Upper lobe of right lung (tissue), 1 donor: ENCODE measurements around the gene PRKAA2. TPM values are rescaled to one million over a fixed set of nuclear protein-coding genes. Genes with fewer than 3 reads are reported as not detected.

ENCODE experiments used
- ATAC-seq: fragments of 200-7000 bp; cut with Tn5 transposase; one replicate; pipeline ENCODE4 v1.9.1; 2020; ENCODE audit warnings: mild to moderate bottlenecking, moderate library complexity
- DNase-seq: peaks from one replicate; pipeline ENCODE4 v3.0.0-alpha.2; 2020
- H3K27ac ChIP-seq: fragments of 200-600 bp; one replicate; pipeline ENCODE4 v1.8.0; 2022
- H3K27me3 ChIP-seq: fragments of 200-600 bp; one replicate; pipeline ENCODE4 v1.8.0; 2022; ENCODE audit warnings: mild to moderate bottlenecking
- H3K36me3 ChIP-seq: fragments of 200-600 bp; one replicate; pipeline ENCODE4 v1.8.0; 2022
- H3K4me1 ChIP-seq: fragments of 200-600 bp; one replicate; pipeline ENCODE4 v1.8.0; 2022
- H3K4me3 ChIP-seq: fragments of 200-600 bp; one replicate; pipeline ENCODE4 v1.8.0; 2022; ENCODE audit warnings: mild to moderate bottlenecking
- H3K9me3 ChIP-seq: fragments of 200-600 bp; one replicate; pipeline ENCODE4 v1.8.0; 2022
- CTCF ChIP-seq: fragments of 200-600 bp; IDR thresholded peaks from one replicate; pipeline ENCODE4 v1.8.0; 2022; ENCODE audit warnings: antibody characterized with exemption
- intact Hi-C: fragments of 100-400 bp; cut with DNase I; formaldehyde crosslinking; loops from one replicate; pipeline ENCODE4 v1.11.0; 2022
- total RNA-seq: library from RNA; stranded (reverse); fragmentation: NEBNext Ultra II Directional; extraction: Animal tissue kit (Norgen Biotek cat#: 25700); gene quantifications from one replicate; pipeline ENCODE4 v1.2.1, GENCODE V29; 2021
- donor health status: DM: no; HTN: yes; CAD: no; lungs with severe emphysema.

Gene PRKAA2
- total RNA-seq, 1 donor from 2014 or later = 3.8 TPM

- TF ChIP-seq CTCF = no peak
- Histone ChIP-seq H3K27me3 (no peaks in the 10 kb centered on the region), H3K36me3 (no peaks in the 10 kb centered on the region), H3K4me3 (no peak overlapping the region), H3K4me1 (no peaks in the 10 kb centered on the region), H3K27ac (no peak overlapping the region), H3K9me3 (no peaks in the 10 kb centered on the region)
- DNase-seq (no peak), ATAC-seq (no peak)
- intact Hi-C loops = no loop called here
These were observed 25.2 kb downstream of the PRKAA2 start for GRCh38 chr1:56670350-56670749.

- no peaks in the 10 kb centered on the region for H3K9me3 ChIP-seq
- intact Hi-C loops = no loop called here
- H3K27ac ChIP-seq = no peak overlapping the region
- no peaks in the 10 kb centered on the region for H3K36me3 ChIP-seq
- DNase-seq (no peak), ATAC-seq (no peak)
- H3K4me1 ChIP-seq = no peaks in the 10 kb centered on the region
- H3K27me3 ChIP-seq = no peaks in the 10 kb centered on the region
- H3K4me3 ChIP-seq = no peak overlapping the region
- no peak for TF ChIP-seq CTCF
These were observed 26.0 kb downstream of the PRKAA2 start for GRCh38 chr1:56671085-56671484.

- no peaks in the 10 kb centered on the region for H3K36me3 ChIP-seq
- no peak for TF ChIP-seq CTCF
- intact Hi-C loops = no loop called here
- no peaks in the 10 kb centered on the region for H3K9me3 ChIP-seq
- H3K27me3 ChIP-seq = no peaks in the 10 kb centered on the region
- H3K4me1 ChIP-seq = no peaks in the 10 kb centered on the region
- no peak overlapping the region for H3K4me3 ChIP-seq
- DNase-seq (no peak), ATAC-seq (no peak)
- no peak overlapping the region for H3K27ac ChIP-seq
These were observed 26.4 kb downstream of the PRKAA2 start for GRCh38 chr1:56671542-56671941.

- no peaks in the 10 kb centered on the region for H3K27me3 ChIP-seq
- intact Hi-C loops = no loop called here
- no peaks in the 10 kb centered on the region for H3K9me3 ChIP-seq
- no peaks in the 10 kb centered on the region for H3K4me1 ChIP-seq
- H3K36me3 ChIP-seq = no peaks in the 10 kb centered on the region
- no peak for DNase-seq
- no peak for ATAC-seq
- no peak overlapping the region for H3K27ac ChIP-seq
- no peak for TF ChIP-seq CTCF
- H3K4me3 ChIP-seq = no peak overlapping the region
These were observed 27.5 kb downstream of the PRKAA2 start for GRCh38 chr1:56672579-56672978.

GRCh38 chr1:56675763-56676162 is 30.6 kb downstream of the PRKAA2 start:
- Histone ChIP-seq H3K27ac (no peak overlapping the region), H3K27me3 (no peaks in the 10 kb centered on the region), H3K36me3 (no peaks in the 10 kb centered on the region), H3K9me3 (no peaks in the 10 kb centered on the region), H3K4me1 (no peaks in the 10 kb centered on the region), H3K4me3 (no peak overlapping the region)
- ATAC-seq = no peak
- intact Hi-C loops = no loop called here
- DNase-seq = no peak
- TF ChIP-seq CTCF = no peak

GRCh38 chr1:56676571-56677035 is 31.5 kb downstream of the PRKAA2 start:
- no peak overlapping the region for H3K27ac ChIP-seq
- H3K27me3 ChIP-seq = no peaks in the 10 kb centered on the region
- no peak for DNase-seq
- no peaks in the 10 kb centered on the region for H3K36me3 ChIP-seq
- H3K4me3 ChIP-seq = no peak overlapping the region
- no peak for ATAC-seq
- TF ChIP-seq CTCF = no peak
- H3K9me3 ChIP-seq = no peaks in the 10 kb centered on the region
- H3K4me1 ChIP-seq = no peaks in the 10 kb centered on the region
- intact Hi-C loops = no loop called here
